H9 (cell line): Measurements from ENCODE around the gene NCDN. TPM values are rescaled to one million over a fixed set of nuclear protein-coding genes. Genes with fewer than 3 reads are reported as not detected.

ENCODE experiments used
- DNase-seq: peaks from one replicate; pipeline ENCODE4 v3.0.0-alpha.2; 2017
- H2AFZ ChIP-seq: one replicate; pipeline ENCODE4 v1.6.1; 2013; ENCODE audit warnings: mild to moderate bottlenecking, low read length, control low read depth, moderate library complexity
- H2AK5ac ChIP-seq: 2 replicates; pipeline ENCODE4 v1.6.1; 2013; ENCODE audit warnings: low read length, control low read depth, mixed read lengths; ENCODE audit not compliant: insufficient read length
- H2BK120ac ChIP-seq: one replicate; pipeline ENCODE4 v1.6.1; 2013; ENCODE audit warnings: low read depth, mild to moderate bottlenecking, low read length, control low read depth, inconsistent platforms; ENCODE audit not compliant: poor library complexity, severe bottlenecking
- H2BK12ac ChIP-seq: 2 replicates; pipeline ENCODE4 v1.6.1; 2013; ENCODE audit warnings: low read length, control low read depth, mixed read lengths, low read depth; ENCODE audit not compliant: insufficient read length
- H2BK15ac ChIP-seq: 2 replicates; pipeline ENCODE4 v1.6.1; 2013; ENCODE audit warnings: low read depth, low read length, control low read depth
- H2BK20ac ChIP-seq: one replicate; pipeline ENCODE4 v1.6.1; 2013; ENCODE audit warnings: low read depth, mild to moderate bottlenecking, low read length, control low read depth, inconsistent platforms; ENCODE audit not compliant: poor library complexity, severe bottlenecking
- H2BK5ac ChIP-seq: 2 replicates; pipeline ENCODE4 v1.6.1; 2013; ENCODE audit warnings: low read length, control low read depth, mixed read lengths; ENCODE audit not compliant: insufficient read length
- H3K14ac ChIP-seq: 2 replicates; pipeline ENCODE4 v1.6.1; 2013; ENCODE audit warnings: low read length, control low read depth; ENCODE audit not compliant: insufficient read depth
- H3K18ac ChIP-seq: 2 replicates; pipeline ENCODE4 v1.6.1; 2013; ENCODE audit warnings: low read depth, mild to moderate bottlenecking, mixed read lengths, low read length, control low read depth; ENCODE audit not compliant: insufficient read length
- H3K23ac ChIP-seq: 2 replicates; pipeline ENCODE4 v1.6.1; 2013; ENCODE audit warnings: low read length, control low read depth, mixed read lengths, low read depth; ENCODE audit not compliant: insufficient read length
- H3K23me2 ChIP-seq: 2 replicates; pipeline ENCODE4 v1.6.1; 2013; ENCODE audit warnings: low read depth, mild to moderate bottlenecking, mixed read lengths, low read length, control low read depth; ENCODE audit not compliant: insufficient read length, poor library complexity, severe bottlenecking
- H3K27ac ChIP-seq: 2 replicates; pipeline ENCODE4 v1.5.1; 2013; ENCODE audit warnings: low read length, control low read depth, mixed read lengths, low read depth; ENCODE audit not compliant: insufficient read length
- H3K27me3 ChIP-seq: 2 replicates; pipeline ENCODE4 v1.6.1; 2013; ENCODE audit warnings: low read length, control low read depth, inconsistent platforms; ENCODE audit not compliant: insufficient read depth
- H3K4ac ChIP-seq: 2 replicates; pipeline ENCODE4 v1.6.1; 2013; ENCODE audit warnings: low read depth, mild to moderate bottlenecking, control low read depth, inconsistent platforms, low read length, moderate library complexity
- H3K4me1 ChIP-seq: 2 replicates; pipeline ENCODE4 v1.6.1; 2013; ENCODE audit warnings: low read length, control low read depth, inconsistent platforms; ENCODE audit not compliant: insufficient read depth
- H3K4me2 ChIP-seq: 2 replicates; pipeline ENCODE4 v1.6.1; 2013; ENCODE audit warnings: low read length, control low read depth, mixed read lengths; ENCODE audit not compliant: insufficient read length, insufficient read depth
- H3K56ac ChIP-seq: 2 replicates; pipeline ENCODE4 v1.6.1; 2013; ENCODE audit warnings: low read depth, mild to moderate bottlenecking, mixed read lengths, low read length, control low read depth; ENCODE audit not compliant: insufficient read length
- H3K79me1 ChIP-seq: 2 replicates; pipeline ENCODE4 v1.6.1; 2013; ENCODE audit warnings: low read depth, mild to moderate bottlenecking, moderate library complexity, low read length, control low read depth, inconsistent platforms; ENCODE audit not compliant: insufficient read depth, poor library complexity, severe bottlenecking
- H3K79me2 ChIP-seq: 2 replicates; pipeline ENCODE4 v1.6.1; 2013; ENCODE audit warnings: low read length, control low read depth, inconsistent platforms; ENCODE audit not compliant: insufficient read depth
- H3K9ac ChIP-seq: 2 replicates; pipeline ENCODE4 v1.6.1; 2013; ENCODE audit warnings: low read length, control low read depth, mixed read lengths; ENCODE audit not compliant: insufficient read length; ENCODE audit errors: extremely low read depth
- H3K9me3 ChIP-seq: one replicate; pipeline ENCODE4 v1.6.1; 2013; ENCODE audit warnings: low read depth, low read length, inconsistent platforms; ENCODE audit not compliant: control insufficient read depth
- H3T11ph ChIP-seq: one replicate; pipeline ENCODE4 v1.6.1; 2013; ENCODE audit warnings: mild to moderate bottlenecking, low read length, control low read depth, inconsistent platforms
- H4K20me1 ChIP-seq: one replicate; pipeline ENCODE4 v1.6.1; 2013; ENCODE audit not compliant: control insufficient read depth, insufficient read length, insufficient read depth
- H4K5ac ChIP-seq: 2 replicates; pipeline ENCODE4 v1.6.1; 2013; ENCODE audit warnings: low read depth, mild to moderate bottlenecking, mixed read lengths, low read length, control low read depth; ENCODE audit not compliant: insufficient read length
- H4K8ac ChIP-seq: replicated peaks from 2 replicates; pipeline ENCODE4 v1.6.1; 2013; ENCODE audit warnings: low read length, control low read depth, mixed read lengths, low read depth; ENCODE audit not compliant: insufficient read length
- H4K91ac ChIP-seq: 2 replicates; pipeline ENCODE4 v1.6.1; 2013; ENCODE audit warnings: low read depth, mild to moderate bottlenecking, moderate library complexity, mixed read lengths, low read length, control low read depth; ENCODE audit not compliant: insufficient read length
- H3K27ac Mint-ChIP-seq, 3 experiments: 2 replicates in 2 of 3; 3 replicates in 1 of 3; pipeline ENCODE4 v1.8.0; 2020 to 2021; ENCODE audit warnings: mixed read lengths in 3 of 3, mild to moderate bottlenecking in 1 of 3, moderate library complexity in 1 of 3
- H3K27me3 Mint-ChIP-seq: 2 replicates; pipeline ENCODE4 v1.8.0; 2021; ENCODE audit warnings: low read depth, mild to moderate bottlenecking, moderate library complexity, mixed read lengths
- H3K36me3 Mint-ChIP-seq, 3 experiments: 2 replicates in 2 of 3; 3 replicates in 1 of 3; pipeline ENCODE4 v1.8.0; 2020 to 2021; ENCODE audit warnings: low read depth in 3 of 3, mixed read lengths in 3 of 3; ENCODE audit not compliant: insufficient read depth in 1 of 3
- H3K4me1 Mint-ChIP-seq, 2 experiments: 2 replicates each; pipeline ENCODE4 v1.8.0; 2020; ENCODE audit warnings: mixed read lengths in 2 of 2
- H3K4me3 Mint-ChIP-seq, 2 experiments: 2 replicates in 1 of 2; 3 replicates in 1 of 2; pipeline ENCODE4 v1.8.0; 2020 to 2021; ENCODE audit warnings: mild to moderate bottlenecking in 2 of 2, mixed read lengths in 2 of 2, moderate library complexity in 1 of 2
- H3K9me3 Mint-ChIP-seq, 2 experiments: 2 replicates in 1 of 2; 3 replicates in 1 of 2; pipeline ENCODE4 v1.8.0; 2020; ENCODE audit warnings: mild to moderate bottlenecking in 2 of 2, mixed read lengths in 2 of 2, moderate library complexity in 1 of 2
- WGBS: extraction: QIAGEN DNeasy Blood & Tissue Kit; methylation state at CpG from one replicate; pipeline ENCODE4 v1.1.7; 2013; ENCODE audit warnings: missing lambda C conversion rate, low lambda C conversion rate, mixed read lengths; ENCODE audit not compliant: insufficient read length; ENCODE audit errors: extremely low coverage; 5-methylcytosine and 5-hydroxymethylcytosine counted together
- total RNA-seq: library from RNA; stranded (reverse); gene quantifications from 2 replicates; pipeline ENCODE4 v1.2.1, GENCODE V29; 2021
- TF ChIP-seq, protein P1 (sequence below): fragments of 200-600 bp; sonication (generic); conservative IDR thresholded peaks from 3 replicates; pipeline ENCODE4 v1.8.0; 2021; ENCODE audit warnings: antibody characterized with exemption, mild to moderate bottlenecking

NCDN gene
- total RNA-seq, 1 experiment from 2014 or later, result 44.2 TPM

GRCh38 chr1:35586808-35587207, 29.2 kb downstream of the NCDN start:
- no peak overlapping the region for H4K8ac ChIP-seq
- H4K91ac ChIP-seq, result no peak overlapping the region
- H3K79me1 ChIP-seq, result no peaks in the 10 kb centered on the region
- TF ChIP-seq, protein P1, sequence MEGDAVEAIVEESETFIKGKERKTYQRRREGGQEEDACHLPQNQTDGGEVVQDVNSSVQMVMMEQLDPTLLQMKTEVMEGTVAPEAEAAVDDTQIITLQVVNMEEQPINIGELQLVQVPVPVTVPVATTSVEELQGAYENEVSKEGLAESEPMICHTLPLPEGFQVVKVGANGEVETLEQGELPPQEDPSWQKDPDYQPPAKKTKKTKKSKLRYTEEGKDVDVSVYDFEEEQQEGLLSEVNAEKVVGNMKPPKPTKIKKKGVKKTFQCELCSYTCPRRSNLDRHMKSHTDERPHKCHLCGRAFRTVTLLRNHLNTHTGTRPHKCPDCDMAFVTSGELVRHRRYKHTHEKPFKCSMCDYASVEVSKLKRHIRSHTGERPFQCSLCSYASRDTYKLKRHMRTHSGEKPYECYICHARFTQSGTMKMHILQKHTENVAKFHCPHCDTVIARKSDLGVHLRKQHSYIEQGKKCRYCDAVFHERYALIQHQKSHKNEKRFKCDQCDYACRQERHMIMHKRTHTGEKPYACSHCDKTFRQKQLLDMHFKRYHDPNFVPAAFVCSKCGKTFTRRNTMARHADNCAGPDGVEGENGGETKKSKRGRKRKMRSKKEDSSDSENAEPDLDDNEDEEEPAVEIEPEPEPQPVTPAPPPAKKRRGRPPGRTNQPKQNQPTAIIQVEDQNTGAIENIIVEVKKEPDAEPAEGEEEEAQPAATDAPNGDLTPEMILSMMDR, result no peak
- H3K27me3 ChIP-seq, result no peaks in the 10 kb centered on the region
- no peak overlapping the region for H2BK120ac ChIP-seq
- no peak overlapping the region for H2AFZ ChIP-seq
- H3K4me1 ChIP-seq, result no peaks in the 10 kb centered on the region
- no peak overlapping the region for H3T11ph ChIP-seq
- H3K18ac ChIP-seq, result no peak overlapping the region
- H3K23me2 ChIP-seq, result no peaks in the 10 kb centered on the region
- no peak overlapping the region for H2BK5ac ChIP-seq
- no peak overlapping the region for H2AK5ac ChIP-seq
- H3K23ac ChIP-seq, result no peak overlapping the region
- no peak overlapping the region for H3K27ac ChIP-seq
- no peak overlapping the region for H2BK20ac ChIP-seq
- no peaks in the 10 kb centered on the region; a peak in 1 of 5 replicates for H3K9me3 Mint-ChIP-seq
- no peaks in the 10 kb centered on the region for H3K79me2 ChIP-seq
- H3K36me3 Mint-ChIP-seq, result 0 out of 7 replicates have a peak, but pooled peaks cover 0 to 3% (median 0%) of the 10 kb centered on the region in 3 experiments
- H4K20me1 ChIP-seq, result peaks cover 2% of the 10 kb centered on the region
- no peak for DNase-seq
- H3K9ac ChIP-seq, result no peak overlapping the region
- H3K14ac ChIP-seq, result no peak overlapping the region
- H3K4me3 Mint-ChIP-seq, result no peak overlapping the region
- no peak overlapping the region for H2BK12ac ChIP-seq
- peaks cover 5 to 8% of the 10 kb centered on the region in 2 experiments for H3K4me1 Mint-ChIP-seq
- H3K56ac ChIP-seq, result no peak overlapping the region
- no peak overlapping the region for H3K27ac Mint-ChIP-seq
- peaks cover 2% of the 10 kb centered on the region for H3K27me3 Mint-ChIP-seq
- H2BK15ac ChIP-seq, result no peak overlapping the region
- H3K9me3 ChIP-seq, result no peaks in the 10 kb centered on the region
- H4K5ac ChIP-seq, result no peak overlapping the region
- no peak overlapping the region for H3K4me2 ChIP-seq
- WGBS, result no CpG with 5 or more reads among the region's 7 CpGs
- no peak overlapping the region for H3K4ac ChIP-seq
